RWPE1 (cell line): ENCODE data around the gene CCDC171.
A peak's percentile ranks its signal among the peaks of the same experiment; 100 is the strongest.

ENCODE experiments used
- CTCF ChIA-PET: fragments of 350-600 bp; sonication (Branson Sonifier 250); formaldehyde crosslinking; extraction: SDS; loops from one replicate; lab custom pipeline; 2021; lab: Yijun Ruan, JAX
- POLR2A ChIA-PET: fragments of 400-600 bp; formaldehyde crosslinking; extraction: SDS; loops from one replicate; lab custom pipeline; 2020; ENCODE audit warnings: antibody characterized with exemption; ENCODE audit not compliant: low non-redundant PET; lab: Yijun Ruan, JAX
- DNase-seq: peaks from one replicate; pipeline ENCODE4 v3.0.0; 2012; ENCODE audit warnings: low spot score
- H3K27ac ChIP-seq: fragments of 450-650 bp; 2 replicates; pipeline ENCODE4 v1.5.1; 2017
- CTCF ChIP-seq: fragments of 450-650 bp; conservative IDR thresholded peaks from 2 replicates; pipeline ENCODE4 v1.5.1; 2017; ENCODE audit warnings: low read depth, mild to moderate bottlenecking

The CCDC171 gene

GRCh38 chr9:15735083-15735857 lies 182.4 kb downstream of the CCDC171 start:
- H3K27ac ChIP-seq, result no peak overlapping the region
- ChIA-PET POLR2A (no interaction called here), CTCF (interaction anchor here (1.1 kb wide), 1 partner anchor 39 kb away, joined by 3 read pairs; no protein-coding TSS in a partner anchor)
- TF ChIP-seq CTCF, result no peak
- peak; percentile 83 for DNase-seq

GRCh38 chr9:15736569-15736968 lies 183.7 kb downstream of the CCDC171 start:
- peak overlapping the region; percentile 75 for H3K27ac ChIP-seq
- DNase-seq, result no peak
- POLR2A ChIA-PET, result no interaction called here
- TF ChIP-seq CTCF, result no peak
- CTCF ChIA-PET, result no interaction called here

GRCh38 chr9:15738011-15738410 lies 185.2 kb downstream of the CCDC171 start:
- DNase-seq, result no peak
- ChIA-PET POLR2A (no interaction called here), CTCF (no interaction called here)
- TF ChIP-seq CTCF, result no peak
- no peak overlapping the region for H3K27ac ChIP-seq

GRCh38 chr9:15741015-15741414 lies 188.2 kb downstream of the CCDC171 start:
- ChIA-PET CTCF (no interaction called here), POLR2A (no interaction called here)
- no peak for TF ChIP-seq CTCF
- H3K27ac ChIP-seq, result no peak overlapping the region
- DNase-seq, result no peak

GRCh38 chr9:15743512-15743911 lies 190.7 kb downstream of the CCDC171 start:
- TF ChIP-seq CTCF, result no peak
- H3K27ac ChIP-seq, result no peak overlapping the region
- ChIA-PET CTCF (no interaction called here), POLR2A (no interaction called here)
- DNase-seq, result no peak

GRCh38 chr9:15744196-15744595 lies 191.4 kb downstream of the CCDC171 start:
- TF ChIP-seq CTCF, result no peak
- no peak overlapping the region for H3K27ac ChIP-seq
- DNase-seq, result no peak
- ChIA-PET POLR2A (no interaction called here), CTCF (no interaction called here)
